Inferior parietal cortex (tissue), 1 donor: ENCODE data around the gene GHRHR.

Experiments used
- DNase-seq: peaks from one replicate; pipeline ENCODE4 v3.0.0-alpha.2; 2016; ENCODE audit errors: extremely low spot score

The GHRHR gene

DNA sequence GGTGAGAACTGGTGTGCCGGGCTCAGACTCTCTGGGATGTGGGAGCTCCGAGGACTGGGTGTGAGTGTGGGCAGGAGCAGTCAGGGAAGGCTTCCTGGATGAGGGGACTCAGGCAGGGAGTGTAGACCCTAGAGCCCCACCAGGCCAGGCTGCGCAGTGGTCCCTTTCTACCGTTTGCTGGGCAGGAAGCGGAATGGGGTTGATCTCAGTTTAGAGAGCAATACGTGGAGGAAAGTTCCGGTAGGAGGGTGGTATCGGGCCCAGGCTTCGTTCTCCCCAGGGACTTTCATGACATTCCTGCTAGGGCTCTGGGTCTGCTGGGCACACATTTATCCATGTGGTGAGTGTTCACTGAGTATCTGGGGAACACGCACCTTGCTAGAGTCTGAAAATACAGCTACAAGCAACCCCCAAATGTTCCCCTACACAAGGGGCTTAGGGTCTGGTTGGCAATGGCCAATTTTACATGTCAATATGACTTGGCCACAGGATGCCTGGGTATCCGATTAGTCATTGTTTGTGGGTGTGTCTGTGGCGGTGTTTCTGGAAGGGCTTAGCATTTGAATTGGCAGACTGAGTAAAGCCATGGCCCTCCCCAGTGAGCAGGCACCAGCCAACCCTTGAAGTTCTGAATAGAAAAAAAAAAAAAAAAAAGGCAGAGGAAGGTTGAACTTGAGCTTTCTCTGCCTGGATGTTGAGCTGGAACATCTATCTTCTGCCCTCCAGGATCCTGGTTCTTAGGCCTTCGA, 20.8 kb downstream of the GHRHR start:
- DNase-seq, result no peak

DNA sequence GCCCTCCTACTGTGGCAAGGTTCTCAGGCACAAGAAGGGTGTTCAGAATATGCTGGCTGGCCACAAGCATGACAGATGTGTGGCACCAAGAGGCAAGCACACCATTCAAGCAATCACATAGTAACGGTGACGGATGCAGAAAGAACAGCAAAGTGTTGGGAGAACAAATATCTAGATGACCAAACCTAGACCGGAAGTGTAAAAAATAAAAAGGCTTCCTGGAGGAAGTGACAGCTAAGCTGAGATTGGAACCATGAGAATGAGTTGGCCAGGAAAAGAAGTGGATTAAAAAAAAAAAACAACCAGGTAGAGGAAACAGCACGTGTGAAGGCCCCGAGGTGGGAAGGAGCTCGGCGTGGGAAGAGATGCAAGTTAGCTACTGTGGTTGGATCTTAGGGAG, 22.0 kb downstream of the GHRHR start:
- no peak for DNase-seq

DNA sequence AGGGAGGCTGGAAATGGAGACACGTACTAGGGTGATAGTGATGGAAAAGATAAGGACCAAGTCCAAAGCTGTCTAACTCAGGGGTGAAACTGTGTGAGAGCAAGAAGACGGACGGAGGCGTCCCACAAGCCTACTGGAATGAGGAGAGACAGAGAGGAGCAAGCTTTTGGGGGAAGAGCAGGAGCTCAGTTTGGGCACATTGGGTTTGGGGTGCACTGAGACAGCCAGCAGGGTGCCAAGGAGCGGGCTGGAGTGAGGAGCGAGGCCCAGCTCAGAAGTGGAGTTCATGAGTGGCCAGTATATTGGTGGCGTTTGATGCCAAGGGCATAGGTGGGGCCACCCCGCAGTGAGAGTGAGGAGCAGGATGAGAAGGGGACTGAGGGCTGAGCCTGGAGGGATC, 22.6 kb downstream of the GHRHR start:
- no peak for DNase-seq

DNA sequence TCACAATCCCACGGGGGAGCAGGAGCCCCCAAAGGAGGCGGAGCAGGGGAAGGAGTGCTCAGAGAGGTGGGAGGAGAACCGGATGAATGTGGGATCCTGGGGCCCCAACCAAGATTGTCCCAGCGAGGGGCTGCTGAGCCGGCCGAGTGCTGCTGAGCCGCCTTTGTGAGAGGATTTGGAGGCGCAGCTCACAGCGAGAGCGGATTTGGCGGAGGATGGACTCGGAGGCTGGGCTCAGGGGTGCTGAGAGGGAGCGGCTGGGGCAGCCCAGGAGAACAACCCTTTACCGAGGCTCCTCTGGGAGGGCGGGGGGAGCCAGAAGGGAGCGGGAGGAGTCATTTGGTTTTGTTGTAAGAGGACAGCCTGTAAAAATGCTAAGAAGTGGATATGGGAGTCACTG, 23.0 kb downstream of the GHRHR start:
- DNase-seq, result no peak

DNA sequence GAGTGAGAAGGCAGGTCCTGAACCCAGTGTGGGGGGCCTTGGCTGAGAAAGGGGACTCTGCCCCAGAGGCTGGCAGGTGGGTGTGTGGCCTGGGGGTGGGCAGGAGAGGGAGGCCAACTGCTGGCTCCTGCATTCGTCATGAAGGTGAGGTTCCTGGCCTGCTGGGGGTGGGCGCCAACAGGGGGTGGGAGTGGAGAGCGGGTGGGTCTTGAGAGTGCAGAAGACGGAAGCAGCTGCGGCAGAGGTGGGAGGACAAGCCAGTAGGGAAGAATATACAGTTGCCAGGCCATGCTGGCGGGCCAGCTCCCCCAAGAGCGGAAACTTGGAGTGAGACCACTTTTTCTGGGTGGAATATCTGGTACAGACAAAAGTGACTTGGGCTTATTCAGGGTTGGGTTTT, 23.4 kb downstream of the GHRHR start:
- DNase-seq, result no peak

DNA sequence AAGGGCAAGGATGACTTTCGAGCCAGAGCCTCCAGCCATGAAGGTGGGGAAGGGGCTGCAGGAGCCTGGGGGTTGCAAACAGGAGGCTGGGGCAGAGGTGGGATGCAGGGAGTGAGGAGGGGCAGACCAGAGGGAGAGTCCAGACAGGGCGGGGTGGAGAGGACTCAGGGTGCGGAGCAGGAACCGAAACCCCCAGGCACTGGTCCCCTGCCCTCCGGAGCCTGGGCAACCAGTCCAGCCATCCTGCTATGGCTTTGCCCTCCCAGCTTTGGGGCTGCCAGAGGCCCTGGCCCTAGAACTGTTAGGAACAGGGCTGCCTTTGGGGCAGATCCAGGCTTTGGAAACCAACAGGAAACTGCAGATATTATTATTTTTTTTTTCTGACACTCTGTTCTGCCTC, 24.2 kb downstream of the GHRHR start:
- DNase-seq, result no peak

DNA sequence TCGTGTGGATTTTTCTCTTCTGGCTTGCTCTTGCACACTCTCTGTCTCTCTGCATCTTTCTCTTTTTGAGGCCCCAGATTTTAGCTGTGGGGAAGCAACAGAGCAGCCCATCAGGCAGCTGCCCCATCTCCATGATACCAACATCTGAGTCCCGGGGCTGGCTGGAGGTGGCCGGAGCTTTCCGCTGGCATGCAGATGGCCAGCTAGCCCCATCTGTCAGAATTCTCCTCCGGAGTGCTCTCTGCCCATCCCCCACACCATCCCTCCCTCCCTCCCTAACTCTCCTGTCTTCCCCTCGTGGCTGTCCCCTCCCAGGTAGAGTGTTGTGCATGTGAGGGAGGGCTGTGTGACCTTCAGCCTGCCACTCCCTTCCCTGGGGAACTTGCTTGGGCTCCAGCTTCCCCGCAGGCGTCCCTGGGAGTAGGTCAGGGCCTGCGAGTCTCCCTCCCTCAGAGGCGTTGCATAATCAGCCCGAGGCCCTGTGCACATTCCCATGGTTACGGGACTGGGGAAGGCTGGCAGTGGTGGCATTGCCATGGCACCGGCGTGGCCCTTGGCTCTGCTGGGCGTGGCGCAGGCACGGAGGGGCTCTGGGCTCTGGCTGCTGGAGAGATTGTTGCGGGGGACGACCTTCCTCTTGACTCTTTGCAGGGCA, 24.7 kb downstream of the GHRHR start:
- DNase-seq, result no peak

DNA sequence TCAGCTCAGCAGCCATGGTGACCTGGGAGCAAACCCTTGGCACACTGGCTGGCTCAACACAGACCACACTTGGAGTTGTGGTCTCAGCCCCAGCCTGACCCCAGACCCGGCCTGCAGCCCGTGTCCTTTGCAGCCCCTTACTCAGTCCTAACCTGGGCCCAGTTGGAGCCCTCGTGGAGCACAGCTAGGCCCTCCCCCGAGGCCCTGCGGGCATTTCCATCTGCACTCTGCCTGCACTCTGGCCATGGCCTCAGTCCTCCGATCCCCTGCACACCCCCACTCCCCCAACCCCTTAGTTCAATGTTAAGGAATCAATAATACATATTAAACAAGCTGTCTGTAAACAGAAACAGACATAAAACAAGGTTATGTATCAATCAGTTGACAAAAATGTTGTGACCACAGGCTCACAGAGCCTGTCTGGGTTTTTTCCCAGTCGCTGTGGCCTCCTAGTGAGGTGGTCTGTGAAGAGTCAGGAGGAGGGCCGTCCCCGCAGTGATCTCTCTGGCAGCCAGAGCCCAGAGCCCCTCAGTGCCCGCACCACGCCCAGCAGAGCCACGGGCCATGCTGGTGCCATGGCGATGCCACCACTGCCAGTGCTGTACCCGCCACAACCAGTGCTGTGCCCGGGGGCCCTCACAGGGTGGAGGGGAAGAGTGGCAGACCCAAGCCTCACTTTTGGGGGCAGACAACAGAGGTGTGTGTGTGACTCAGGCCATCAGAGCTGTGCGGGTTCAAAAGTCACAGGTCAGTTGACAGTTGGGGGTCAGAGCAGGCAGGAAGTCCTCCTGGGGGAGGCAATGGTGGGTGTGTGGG, 25.5 kb downstream of the GHRHR start:
- no peak for DNase-seq

DNA sequence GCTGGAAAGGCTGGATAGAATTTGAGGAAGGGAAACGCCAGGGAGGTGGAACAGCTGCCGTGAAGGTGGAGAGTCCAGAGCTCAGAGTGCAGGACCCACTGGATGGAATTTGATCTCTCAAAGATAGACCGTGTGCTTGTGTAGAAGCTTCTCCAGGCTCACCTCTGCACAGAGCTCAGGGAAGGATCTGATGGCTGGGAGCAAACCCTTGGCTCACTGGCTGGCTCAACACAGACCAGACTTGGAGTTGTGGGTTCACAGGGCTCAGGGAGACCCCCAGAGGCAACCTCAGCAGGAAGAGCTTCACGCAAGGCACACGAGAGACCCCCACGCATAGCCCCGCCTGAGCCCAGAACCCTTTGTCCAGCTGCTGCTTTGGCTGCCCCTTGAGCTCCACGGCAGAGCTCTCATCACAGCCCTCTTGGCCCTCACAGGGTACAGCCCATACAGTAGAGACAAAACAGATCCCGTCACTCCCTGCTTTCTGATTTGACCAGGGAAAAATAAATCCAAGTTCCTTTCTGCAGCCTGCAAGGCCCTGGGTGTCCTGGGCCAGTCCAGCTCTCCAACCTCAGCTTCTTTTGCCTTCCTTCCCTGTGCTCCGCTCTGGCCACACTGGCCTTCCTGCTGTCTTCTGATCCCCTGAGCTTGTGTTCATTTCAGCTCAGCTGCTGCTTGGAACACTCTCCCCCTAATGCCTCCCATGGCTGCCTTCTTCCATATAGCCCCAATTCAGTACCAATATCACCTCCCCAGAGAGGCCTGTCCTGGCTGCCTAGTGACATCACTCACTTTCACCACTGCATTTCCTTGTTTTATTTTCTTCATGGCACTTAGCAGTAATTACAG, 26.3 kb downstream of the GHRHR start:
- DNase-seq, result no peak

DNA sequence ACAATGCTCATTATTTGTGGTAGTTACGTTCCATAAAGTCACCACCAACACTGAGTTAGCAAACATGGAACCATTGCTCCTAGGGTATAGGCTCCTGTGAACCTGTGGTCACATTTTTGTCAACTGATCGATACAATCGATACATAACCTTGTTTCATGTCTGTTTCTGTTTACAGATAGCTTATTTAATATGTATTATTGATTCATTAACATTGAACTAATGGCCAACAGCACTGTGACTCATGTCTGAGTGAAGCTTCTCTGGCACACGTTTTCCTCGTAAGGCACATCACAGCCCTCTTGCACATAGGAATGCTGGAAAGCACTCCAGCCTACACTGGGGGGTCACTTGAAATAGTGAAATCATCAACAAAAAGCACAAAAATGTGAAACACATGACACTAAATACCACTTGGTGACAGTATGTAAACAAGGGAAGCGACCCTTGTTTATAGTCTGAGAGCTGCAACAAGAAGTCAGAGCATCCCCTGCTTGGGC, 27.0 kb downstream of the GHRHR start:
- DNase-seq, result no peak

DNA sequence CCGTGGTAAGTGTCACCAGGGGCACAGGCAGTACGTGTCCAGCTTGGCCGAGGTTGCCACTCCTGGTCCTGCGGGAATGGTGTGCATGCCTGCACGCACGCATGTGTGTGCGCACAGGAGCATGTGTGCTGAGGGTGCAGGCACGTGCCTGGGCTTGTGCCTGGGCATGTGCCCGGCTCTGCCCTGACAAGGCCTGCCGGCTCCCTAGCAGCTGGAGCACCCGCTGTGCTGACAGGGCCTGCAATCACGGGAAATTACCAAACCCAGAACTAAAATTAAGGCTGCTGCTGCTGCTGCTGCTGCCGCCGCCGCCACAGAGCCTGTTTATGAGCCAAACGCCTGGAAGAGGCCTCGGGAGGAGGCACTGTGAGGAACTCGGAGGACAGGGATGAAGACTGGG, 28.7 kb downstream of the GHRHR start:
- DNase-seq, result no peak

DNA sequence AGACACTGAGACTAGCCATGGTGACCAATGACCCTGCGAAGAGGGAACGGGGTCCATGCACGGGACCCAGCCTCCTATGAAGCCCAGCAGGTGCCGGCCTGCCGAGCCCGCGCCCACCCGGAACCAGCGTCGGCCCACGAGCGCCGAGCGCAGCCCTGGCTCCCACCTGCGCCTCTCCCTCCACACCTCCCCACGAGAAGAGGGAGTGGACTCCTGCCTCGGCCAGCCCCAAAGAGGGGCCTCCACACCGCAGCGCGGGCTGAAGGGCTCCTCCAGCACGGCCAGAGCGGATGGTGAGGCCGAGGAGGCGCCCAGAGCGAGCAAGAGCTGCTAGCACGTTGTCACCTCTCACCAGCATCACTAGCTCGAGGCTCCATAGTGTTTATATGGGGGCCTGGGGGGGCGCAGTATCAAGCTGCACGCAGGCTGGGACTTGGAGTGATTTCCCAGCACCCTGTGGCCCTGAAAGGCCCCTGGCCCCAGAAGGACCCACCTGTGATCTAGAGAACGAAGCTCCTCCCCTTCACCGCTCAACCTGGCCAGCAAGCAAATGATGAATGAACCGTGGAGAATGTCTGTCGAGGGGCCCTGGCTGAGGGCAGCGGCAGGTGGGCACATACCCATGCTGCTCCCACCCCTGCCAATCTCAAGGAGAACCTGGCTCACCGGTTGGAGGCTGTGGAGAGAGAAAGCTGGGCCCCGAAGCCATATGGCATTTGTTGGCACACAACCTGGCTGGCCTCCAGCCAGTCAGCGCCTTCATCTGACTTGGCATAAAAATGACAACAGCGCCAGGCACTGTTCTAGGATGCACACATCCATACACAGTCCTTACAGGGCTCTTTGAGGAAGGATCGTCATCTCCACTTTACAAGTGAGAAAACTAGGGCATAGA, 30.7 kb downstream of the GHRHR start:
- no peak for DNase-seq

DNA sequence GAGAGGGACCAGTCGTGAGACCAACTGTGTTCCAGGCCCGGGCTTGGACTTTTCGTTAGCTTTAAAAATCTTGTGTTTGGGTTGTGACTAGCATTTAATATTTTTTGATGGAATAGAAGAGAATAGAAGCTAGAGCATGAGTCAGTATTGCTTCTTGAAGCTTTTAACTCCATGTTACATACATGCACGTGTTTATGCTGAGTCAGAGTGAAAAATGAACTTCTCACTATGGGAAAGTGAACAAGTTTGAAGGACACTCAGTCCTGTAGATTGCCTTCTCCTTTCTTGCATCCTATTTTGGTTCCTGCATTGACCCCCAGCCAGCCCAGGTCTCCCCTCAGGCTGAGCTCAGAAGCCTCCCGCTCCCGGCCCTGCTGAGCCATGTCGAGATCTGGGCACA, 31.8 kb downstream of the GHRHR start:
- no peak for DNase-seq

DNA sequence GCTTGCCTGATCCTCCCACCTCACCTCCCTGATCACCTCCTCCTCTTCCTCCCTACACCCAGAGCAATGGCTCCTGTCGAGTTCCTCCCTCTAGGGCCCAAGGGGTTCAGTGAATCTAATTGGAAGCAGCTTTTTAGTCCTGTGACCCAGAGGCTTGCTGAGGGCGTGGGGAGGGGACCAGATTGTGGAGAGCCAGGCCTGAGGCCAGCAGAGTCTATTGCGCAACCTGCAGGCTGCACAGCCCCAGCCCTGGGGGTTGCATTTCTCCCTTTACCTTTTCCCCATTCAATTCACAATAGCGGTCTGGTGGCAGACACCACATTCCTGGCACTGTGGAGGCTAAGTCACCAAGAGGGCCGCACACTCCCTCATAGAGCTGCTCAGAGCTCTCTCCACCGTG, 32.5 kb downstream of the GHRHR start:
- DNase-seq, result no peak

DNA sequence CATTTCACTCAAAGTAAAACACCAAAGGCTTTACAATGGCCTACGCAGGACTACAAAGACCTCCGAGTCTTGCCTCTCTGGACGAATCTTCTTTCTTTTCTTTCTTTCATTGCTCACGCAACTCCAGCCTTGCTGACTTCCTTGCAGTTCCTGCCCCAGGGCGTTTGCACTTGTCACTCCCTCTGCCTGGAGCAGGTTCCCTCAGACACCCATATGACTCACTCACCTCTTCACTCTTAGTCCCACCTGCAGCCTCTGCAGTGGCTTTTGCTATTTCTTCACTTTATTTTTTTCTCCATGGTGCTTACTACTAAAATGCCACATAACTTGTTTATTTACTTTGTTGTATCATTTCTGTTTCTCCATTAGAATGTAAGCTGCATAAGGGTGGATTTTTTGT, 33.1 kb downstream of the GHRHR start:
- DNase-seq, result no peak

DNA sequence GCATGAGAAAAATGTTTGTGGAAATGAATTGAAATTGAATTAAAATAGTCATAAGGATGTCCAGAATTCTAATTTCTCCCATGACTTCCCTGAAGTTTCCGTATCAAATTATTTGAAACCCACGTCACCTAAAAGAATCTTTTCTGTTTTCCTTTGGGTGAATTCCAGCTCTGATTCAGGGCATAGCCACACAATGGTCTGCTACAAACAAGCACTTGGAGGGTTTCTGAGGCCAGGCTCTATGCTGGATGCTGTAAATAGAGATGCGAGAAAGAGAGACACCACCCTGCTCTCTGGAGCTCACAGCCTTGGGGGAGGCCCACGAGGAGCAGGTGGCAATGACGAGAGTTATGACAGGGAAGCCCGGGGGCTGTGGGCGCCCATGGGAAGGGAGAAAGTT, 33.6 kb downstream of the GHRHR start:
- no peak for DNase-seq

DNA sequence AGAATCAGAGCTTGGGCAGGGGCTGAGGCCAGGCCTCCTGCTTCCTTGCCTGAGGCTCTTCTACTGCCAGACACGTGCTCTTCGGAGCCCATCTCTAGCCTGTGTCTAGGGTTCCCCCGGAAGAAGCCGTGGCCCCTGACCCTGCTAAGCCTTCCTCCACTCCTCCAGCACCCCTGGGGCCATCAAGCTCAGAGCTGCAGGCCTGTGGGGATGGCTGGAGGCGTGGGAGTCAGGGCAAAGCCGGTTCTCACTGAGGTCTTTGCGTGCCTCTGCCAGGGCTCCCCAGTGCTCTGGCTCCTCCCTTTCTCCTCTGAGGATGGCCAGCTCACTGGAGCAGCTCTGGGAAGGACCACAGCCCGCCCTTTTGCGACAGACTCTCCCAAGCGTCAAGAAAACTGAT, 34.4 kb downstream of the GHRHR start:
- DNase-seq, result no peak

DNA sequence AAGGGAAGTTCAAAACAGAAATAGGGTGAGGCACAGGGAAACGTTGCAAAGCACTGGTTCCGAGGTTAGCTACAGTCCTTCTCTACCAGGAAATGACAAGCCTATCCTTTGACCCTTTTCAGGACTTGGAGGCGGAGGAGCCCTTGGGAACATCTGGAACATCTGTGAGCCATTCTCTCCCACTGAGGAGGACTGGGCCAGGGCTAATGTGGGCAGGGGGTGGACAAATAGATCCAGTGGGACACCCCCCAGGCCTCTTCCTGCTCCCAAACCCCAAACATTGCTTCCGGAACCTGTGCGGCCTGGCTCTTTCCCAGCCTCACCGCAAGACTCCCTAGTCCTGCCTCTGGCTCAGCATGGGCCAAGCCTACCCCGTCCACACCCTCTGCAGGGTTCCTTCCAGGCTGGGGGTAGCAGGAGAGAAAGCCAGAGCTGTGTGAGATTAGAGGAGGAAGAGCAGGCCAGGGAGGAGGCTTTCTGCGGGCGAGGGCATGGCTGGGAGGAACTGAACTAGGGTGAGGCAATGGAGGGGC, 36.5 kb downstream of the GHRHR start:
- no peak for DNase-seq

DNA sequence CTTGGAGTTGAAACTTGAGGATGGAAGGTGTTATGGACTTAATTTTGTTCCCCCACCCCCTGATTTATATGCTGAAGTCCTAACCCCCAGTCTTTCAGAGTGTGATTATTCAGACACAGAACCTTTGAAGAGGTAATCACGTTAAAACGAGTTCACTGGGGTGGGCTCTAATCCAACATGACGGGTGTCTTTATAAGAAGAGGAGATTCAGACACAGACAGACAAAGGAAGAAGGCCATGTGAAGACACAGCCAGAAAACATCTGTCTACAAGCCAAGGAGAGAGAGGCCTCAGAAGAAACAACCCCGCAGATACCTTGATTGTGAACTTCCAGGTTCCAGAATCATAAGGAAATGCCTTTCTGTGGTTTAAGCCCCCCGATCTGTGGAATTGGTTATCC, 37.0 kb downstream of the GHRHR start:
- no peak for DNase-seq

DNA sequence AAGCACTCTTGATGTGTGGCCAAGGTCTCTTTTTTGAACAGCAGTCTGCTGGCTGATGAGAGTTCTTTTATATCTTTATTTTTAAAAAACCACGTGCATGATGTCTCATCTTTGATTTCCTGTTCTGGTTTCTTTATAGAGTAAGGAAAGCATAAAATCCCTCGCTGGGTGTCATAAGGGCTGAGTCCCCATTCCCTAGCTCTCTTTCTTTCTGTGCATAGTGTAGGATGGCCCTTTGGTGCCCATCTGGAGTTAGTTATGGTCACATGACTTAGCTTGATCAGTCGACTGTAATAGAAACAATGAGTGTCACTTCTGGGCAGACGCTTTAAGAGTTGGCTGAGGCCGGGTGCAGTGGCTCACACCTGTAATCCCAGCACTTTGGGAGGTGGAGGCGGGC, 38.5 kb downstream of the GHRHR start:
- DNase-seq, result no peak

DNA sequence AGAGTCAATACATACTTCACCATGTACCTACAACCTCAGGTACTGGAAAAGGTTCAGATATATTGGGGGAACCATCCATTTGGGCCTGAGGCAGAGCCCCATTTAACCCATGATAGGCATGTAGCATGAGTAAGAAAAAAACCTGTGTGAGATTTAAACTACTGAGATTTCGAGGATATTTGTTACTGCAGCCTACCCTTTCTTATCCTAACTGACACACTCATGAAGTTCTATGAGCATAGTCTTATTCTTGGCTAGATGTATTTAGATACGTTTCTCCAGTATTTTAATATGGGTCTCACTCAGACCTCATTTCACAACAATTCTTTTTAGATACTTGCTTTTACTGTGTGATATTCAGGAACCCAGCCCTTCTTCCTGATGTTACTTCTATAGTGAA, 39.3 kb downstream of the GHRHR start:
- DNase-seq, result no peak
